Testis (tissue), 2 donors: ENCODE results near the gene SGSM1.

Experiments used
- POLR2A ChIP-seq: fragments of 450-650 bp; IDR thresholded peaks from one replicate; pipeline ENCODE4 v1.6.1; 2017; ENCODE audit warnings: antibody characterized with exemption, mild to moderate bottlenecking, moderate library complexity
- TF ChIP-seq, protein P1 (sequence below), 3 experiments: fragments of 450-650 bp in 2 of 3; fragments of 200-600 bp in 1 of 3; sonication (generic) in 1 of 3; IDR thresholded peaks; one replicate each; pipeline ENCODE4 v1.5.1; 2016 to 2019; ENCODE audit warnings: antibody characterized with exemption in 3 of 3, mild to moderate bottlenecking in 2 of 3, moderate library complexity in 1 of 3

DNA sequence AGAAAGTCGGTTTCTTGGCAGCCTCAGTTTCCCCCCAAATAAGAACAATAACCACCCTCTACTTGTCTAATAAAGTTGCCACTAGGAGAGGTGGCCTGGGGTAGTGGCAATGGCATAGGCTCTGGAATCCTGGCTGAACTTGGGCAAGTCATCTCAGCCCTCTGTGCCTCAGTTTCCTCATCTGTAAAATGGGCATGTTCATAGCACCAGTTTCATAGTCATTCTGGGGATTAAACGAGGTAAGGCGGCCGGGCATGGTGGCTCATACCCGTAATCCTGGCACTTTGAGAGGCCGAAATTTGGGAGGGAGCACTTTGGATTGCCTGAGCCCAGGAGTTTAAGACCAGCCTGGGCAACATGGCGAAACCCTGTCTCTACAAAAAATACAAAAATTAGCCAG, 63.0 kb downstream of the SGSM1 start:
- TF ChIP-seq, protein P1, sequence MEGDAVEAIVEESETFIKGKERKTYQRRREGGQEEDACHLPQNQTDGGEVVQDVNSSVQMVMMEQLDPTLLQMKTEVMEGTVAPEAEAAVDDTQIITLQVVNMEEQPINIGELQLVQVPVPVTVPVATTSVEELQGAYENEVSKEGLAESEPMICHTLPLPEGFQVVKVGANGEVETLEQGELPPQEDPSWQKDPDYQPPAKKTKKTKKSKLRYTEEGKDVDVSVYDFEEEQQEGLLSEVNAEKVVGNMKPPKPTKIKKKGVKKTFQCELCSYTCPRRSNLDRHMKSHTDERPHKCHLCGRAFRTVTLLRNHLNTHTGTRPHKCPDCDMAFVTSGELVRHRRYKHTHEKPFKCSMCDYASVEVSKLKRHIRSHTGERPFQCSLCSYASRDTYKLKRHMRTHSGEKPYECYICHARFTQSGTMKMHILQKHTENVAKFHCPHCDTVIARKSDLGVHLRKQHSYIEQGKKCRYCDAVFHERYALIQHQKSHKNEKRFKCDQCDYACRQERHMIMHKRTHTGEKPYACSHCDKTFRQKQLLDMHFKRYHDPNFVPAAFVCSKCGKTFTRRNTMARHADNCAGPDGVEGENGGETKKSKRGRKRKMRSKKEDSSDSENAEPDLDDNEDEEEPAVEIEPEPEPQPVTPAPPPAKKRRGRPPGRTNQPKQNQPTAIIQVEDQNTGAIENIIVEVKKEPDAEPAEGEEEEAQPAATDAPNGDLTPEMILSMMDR (IDR thresholded peaks at IDR 0.05), result no peak
- no peak for TF ChIP-seq POLR2A
